Right atrium auricular region (tissue), 2 donors: Measurements from ENCODE around the gene SAMD13. TPM values are rescaled to one million over a fixed set of nuclear protein-coding genes. Genes with fewer than 3 reads are reported as not detected.

ENCODE experiments used
- DNase-seq: peaks from one replicate; pipeline ENCODE4 v3.0.0-alpha.2; 2019; ENCODE audit warnings: low spot score
- H3K27ac ChIP-seq, 2 donors: fragments of 200-600 bp; sonication (generic); 1 replicate in 1 of 2; 2 replicates in 1 of 2; pipeline ENCODE4 v1.5.1; 2016 to 2019
- H3K27me3 ChIP-seq, 2 donors: fragments of 200-600 bp; sonication (generic); one replicate each; pipeline versions ENCODE4 v1.5.1 to v1.6.0; 2017 to 2019
- H3K36me3 ChIP-seq: fragments of 200-600 bp; sonication (generic); one replicate; pipeline ENCODE4 v1.5.1; 2016
- H3K4me1 ChIP-seq, 2 donors: fragments of 200-600 bp; sonication (generic); one replicate each; pipeline versions ENCODE4 v1.5.1 to v1.6.0; 2017 to 2019
- H3K4me3 ChIP-seq, 2 donors: fragments of 200-600 bp; sonication (generic); 1 replicate in 1 of 2; 2 replicates in 1 of 2; pipeline ENCODE4 v1.5.1; 2017 to 2019; ENCODE audit warnings: mild to moderate bottlenecking in 1 of 2, moderate library complexity in 1 of 2
- H3K9me3 ChIP-seq, 2 donors: fragments of 200-600 bp; sonication (generic); one replicate each; pipeline ENCODE4 v1.5.1; 2019
- total RNA-seq, 2 donors: library from RNA; depleted of rRNA; stranded (reverse); fragments of >200 nt; gene quantifications; one replicate each; pipeline ENCODE4 v1.1.0, GENCODE V29; 2016
- TF ChIP-seq, protein P1 (sequence below), 2 donors: fragments of 200-600 bp; sonication (generic); IDR thresholded peaks; one replicate each; pipeline ENCODE4 v1.5.1; 2019; ENCODE audit warnings: antibody characterized with exemption in 2 of 2

SAMD13 gene
- total RNA-seq, 2 donors from 2014 or later = 0.59 to 1.1 TPM

- peak overlapping the region; percentile 37 to 39 for H3K4me3 ChIP-seq
- DNase-seq = no peak
- peak overlapping the region; percentile 38 to 53 for H3K27ac ChIP-seq
- TF ChIP-seq, protein P1, sequence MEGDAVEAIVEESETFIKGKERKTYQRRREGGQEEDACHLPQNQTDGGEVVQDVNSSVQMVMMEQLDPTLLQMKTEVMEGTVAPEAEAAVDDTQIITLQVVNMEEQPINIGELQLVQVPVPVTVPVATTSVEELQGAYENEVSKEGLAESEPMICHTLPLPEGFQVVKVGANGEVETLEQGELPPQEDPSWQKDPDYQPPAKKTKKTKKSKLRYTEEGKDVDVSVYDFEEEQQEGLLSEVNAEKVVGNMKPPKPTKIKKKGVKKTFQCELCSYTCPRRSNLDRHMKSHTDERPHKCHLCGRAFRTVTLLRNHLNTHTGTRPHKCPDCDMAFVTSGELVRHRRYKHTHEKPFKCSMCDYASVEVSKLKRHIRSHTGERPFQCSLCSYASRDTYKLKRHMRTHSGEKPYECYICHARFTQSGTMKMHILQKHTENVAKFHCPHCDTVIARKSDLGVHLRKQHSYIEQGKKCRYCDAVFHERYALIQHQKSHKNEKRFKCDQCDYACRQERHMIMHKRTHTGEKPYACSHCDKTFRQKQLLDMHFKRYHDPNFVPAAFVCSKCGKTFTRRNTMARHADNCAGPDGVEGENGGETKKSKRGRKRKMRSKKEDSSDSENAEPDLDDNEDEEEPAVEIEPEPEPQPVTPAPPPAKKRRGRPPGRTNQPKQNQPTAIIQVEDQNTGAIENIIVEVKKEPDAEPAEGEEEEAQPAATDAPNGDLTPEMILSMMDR (IDR thresholded peaks at IDR 0.05) = no peak
- no peaks in the 10 kb centered on the region for H3K36me3 ChIP-seq
- H3K9me3 ChIP-seq = no peaks in the 10 kb centered on the region
- H3K27me3 ChIP-seq = no peaks in the 10 kb centered on the region
- H3K4me1 ChIP-seq = peaks cover 0 to 40% of the 10 kb centered on the region in 2 donors
These were observed 377 bp downstream of the SAMD13 start for GRCh38 chr1:84301785-84302385.

DNA sequence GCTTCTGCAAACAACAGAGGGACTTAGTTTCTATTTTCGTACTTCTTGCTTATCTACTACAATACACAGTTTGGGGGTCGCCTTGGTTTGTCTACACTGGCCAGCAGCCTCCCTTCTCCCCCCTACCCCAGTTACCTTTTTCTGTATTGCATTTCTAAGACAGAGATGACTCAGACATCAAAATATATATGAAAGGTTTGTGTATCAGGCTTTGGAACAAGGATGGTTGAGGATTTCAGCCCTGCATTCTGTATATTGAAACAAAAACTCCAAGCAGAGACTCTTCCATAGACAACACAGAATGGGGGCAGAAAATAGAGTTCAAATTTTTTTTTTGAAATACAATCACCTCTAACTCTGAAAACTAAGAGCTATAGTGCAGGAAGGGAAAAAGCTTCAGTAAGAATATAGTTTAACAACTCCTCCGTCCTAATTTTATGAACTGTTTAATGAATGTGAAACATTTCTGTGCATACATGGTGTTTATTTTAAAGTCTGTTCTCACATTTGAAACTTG is 1.9 kb downstream of the SAMD13 start:
- Histone ChIP-seq H3K4me1 (peaks cover 0 to 36% of the 10 kb centered on the region in 2 donors), H3K36me3 (no peaks in the 10 kb centered on the region), H3K27ac (peak overlapping the region; percentile 53 to 60), H3K27me3 (no peaks in the 10 kb centered on the region), H3K9me3 (peaks cover 0 to 9% of the 10 kb centered on the region in 2 donors), H3K4me3 (peak overlapping the region; percentile 37 to 39)
- DNase-seq = no peak
- TF ChIP-seq, protein P1 (IDR thresholded peaks at IDR 0.05) = no peak

- H3K4me3 ChIP-seq = no peak overlapping the region
- H3K36me3 ChIP-seq = no peaks in the 10 kb centered on the region
- TF ChIP-seq, protein P1 (IDR thresholded peaks at IDR 0.05) = no peak
- H3K4me1 ChIP-seq = peaks cover 0 to 11% of the 10 kb centered on the region in 2 donors
- peaks cover 0 to 9% of the 10 kb centered on the region in 2 donors for H3K9me3 ChIP-seq
- H3K27me3 ChIP-seq = no peaks in the 10 kb centered on the region
- H3K27ac ChIP-seq = no peak overlapping the region
- DNase-seq = no peak
These were observed 5.9 kb downstream of the SAMD13 start for GRCh38 chr1:84307398-84307797.

DNA sequence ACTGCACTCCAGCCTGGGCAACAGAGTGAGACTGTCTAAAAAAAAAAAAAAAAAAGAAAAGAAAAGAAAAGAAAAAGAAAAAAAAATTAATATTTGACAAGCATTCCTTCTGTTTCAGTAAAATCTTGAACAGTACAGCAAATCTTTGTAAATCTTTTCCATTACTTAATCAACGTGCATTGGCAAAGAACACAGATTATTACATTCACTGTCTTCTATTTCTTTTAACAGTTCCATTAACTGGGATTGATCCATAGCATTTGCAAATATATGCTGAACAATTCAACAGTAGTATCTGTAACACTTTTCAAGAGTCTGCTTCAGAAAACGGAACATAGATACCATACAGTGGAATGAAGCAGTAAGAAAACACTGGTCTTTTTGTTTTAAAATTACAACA is 9.8 kb downstream of the SAMD13 start:
- no peak overlapping the region for H3K27ac ChIP-seq
- peaks cover 0 to 13% of the 10 kb centered on the region in 2 donors for H3K9me3 ChIP-seq
- H3K4me3 ChIP-seq = no peak overlapping the region
- H3K36me3 ChIP-seq = no peaks in the 10 kb centered on the region
- TF ChIP-seq, protein P1 (IDR thresholded peaks at IDR 0.05) = no peak
- H3K4me1 ChIP-seq = no peaks in the 10 kb centered on the region
- no peaks in the 10 kb centered on the region for H3K27me3 ChIP-seq
- no peak for DNase-seq

GRCh38 chr1:84319662-84320061 is 18.2 kb downstream of the SAMD13 start:
- Histone ChIP-seq H3K36me3 (no peaks in the 10 kb centered on the region), H3K9me3 (peaks cover 0 to 12% of the 10 kb centered on the region in 2 donors), H3K27ac (no peak overlapping the region), H3K4me3 (no peak overlapping the region), H3K4me1 (no peaks in the 10 kb centered on the region), H3K27me3 (no peaks in the 10 kb centered on the region)
- TF ChIP-seq, protein P1 (IDR thresholded peaks at IDR 0.05) = no peak
- no peak for DNase-seq

- Histone ChIP-seq H3K36me3 (no peaks in the 10 kb centered on the region), H3K4me1 (no peaks in the 10 kb centered on the region), H3K27ac (no peak overlapping the region), H3K27me3 (no peaks in the 10 kb centered on the region), H3K9me3 (no peaks in the 10 kb centered on the region), H3K4me3 (no peak overlapping the region)
- TF ChIP-seq, protein P1 (IDR thresholded peaks at IDR 0.05) = no peak
- DNase-seq = no peak
These were observed 26.3 kb downstream of the SAMD13 start for GRCh38 chr1:84327830-84328229.
